GM12874 (cell line): Measurements from ENCODE around the gene PNLDC1.

ENCODE experiments used
- CTCF ChIP-seq: IDR thresholded peaks from 2 replicates; pipeline ENCODE4 v1.5.1; 2011; ENCODE audit warnings: low read depth, mild to moderate bottlenecking, control low read depth, low read length, moderate library complexity; ENCODE audit not compliant: insufficient read depth

The PNLDC1 gene

DNA sequence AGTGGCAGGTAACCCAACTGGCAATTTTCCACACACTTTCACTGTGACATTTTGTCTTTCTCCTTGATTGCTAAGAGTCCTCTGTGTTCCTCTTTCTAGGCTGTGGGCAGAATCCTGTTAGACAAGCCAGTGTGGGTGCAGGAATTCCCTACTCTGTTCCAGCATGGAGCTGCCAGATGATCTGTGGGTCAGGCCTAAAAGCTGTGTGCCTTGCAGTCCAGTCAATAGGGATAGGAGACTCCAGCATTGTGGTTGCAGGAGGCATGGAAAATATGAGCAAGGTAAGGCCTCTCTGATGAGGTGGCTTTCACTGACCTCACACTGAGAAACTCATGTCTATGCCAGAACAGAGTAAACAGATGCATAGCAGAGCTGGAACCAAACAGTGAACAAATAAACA is 33.2 kb upstream of the PNLDC1 start:
- TF ChIP-seq CTCF, result no peak

DNA sequence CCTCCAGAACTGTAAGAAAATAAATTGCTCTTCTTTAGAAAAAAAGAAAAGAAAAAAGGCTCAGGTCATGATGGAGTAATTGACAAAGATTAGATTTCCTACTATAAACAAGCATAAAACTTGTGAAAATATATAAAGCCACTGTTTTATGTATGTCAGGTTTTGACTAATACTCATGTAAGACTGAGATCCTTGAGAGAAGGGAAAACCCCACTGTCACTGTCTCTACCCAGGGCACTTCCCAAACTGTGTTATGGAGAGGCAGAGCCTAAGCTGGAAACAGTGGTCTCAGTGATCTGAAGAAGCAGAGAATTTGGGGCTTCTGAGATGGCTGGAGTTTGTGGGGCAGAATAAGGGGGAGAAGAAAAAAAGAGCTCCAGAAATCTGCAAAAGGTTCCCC is 30.6 kb upstream of the PNLDC1 start:
- no peak for TF ChIP-seq CTCF

GRCh38 chr6:159772196-159772595 is 27.9 kb upstream of the PNLDC1 start:
- TF ChIP-seq CTCF, result no peak

- TF ChIP-seq CTCF, result no peak
These were observed 22.7 kb upstream of the PNLDC1 start for GRCh38 chr6:159777240-159777904.

DNA sequence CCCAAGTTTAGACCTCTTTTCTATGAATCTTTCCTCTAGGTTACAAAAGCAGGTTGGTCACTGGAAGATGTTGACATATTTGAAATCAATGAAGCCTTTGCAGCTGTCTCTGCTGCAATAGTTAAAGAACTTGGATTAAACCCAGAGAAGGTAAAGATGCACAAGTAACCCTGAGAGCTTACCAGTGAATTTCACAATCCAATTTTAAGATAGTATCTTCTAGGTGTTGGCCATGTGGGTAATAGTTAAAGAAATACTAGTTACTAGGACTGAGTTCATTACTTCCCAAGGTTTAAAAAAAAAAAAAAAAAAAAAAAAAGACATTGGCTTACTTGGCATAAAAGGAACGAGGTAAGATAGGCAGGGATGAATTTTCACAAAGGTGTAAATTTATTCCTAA is 21.9 kb upstream of the PNLDC1 start:
- TF ChIP-seq CTCF, result no peak

DNA sequence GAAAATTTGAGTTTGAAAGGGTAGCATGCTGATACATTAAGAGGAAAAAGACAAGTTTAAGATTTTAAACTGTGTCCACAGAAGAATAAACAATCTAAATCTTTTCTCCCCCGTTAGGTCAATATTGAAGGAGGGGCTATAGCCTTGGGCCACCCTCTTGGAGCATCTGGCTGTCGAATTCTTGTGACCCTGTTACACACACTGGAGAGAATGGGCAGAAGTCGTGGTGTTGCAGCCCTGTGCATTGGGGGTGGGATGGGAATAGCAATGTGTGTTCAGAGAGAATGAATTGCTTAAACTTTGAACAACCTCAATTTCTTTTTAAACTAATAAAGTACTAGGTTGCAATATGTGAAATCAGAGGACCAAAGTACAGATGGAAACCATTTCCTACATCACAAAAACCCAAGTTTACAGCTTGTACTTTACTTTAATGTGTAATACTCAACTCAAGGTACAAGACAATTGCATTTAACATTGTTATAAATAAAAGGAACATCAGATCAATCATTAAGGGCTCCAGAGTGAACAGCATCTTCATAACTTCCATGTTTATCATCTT is 21.5 kb upstream of the PNLDC1 start:
- no peak for TF ChIP-seq CTCF

DNA sequence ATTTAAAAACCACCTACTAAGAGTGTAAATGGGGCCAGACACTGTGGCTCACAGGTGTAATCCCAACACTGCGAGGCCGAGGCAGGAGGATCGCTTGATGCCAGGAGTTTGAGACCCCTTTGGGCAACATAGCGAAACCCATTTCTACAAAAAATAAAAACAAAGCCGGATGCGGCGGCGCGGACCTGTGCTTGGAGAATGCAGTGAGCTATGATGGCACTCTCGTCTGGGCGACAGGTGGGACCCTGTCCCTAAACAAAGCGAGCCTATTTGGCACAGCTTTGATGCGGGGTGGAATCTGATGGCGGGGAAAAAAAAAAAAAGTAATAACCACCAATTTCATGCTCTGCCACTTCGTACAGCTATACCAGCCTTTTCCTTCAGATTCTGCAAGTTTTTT is 11.8 kb upstream of the PNLDC1 start:
- TF ChIP-seq CTCF, result no peak
